SK-N-SH (cell line): ENCODE results near the gene CNIH2. TPM values are rescaled to one million over a fixed set of nuclear protein-coding genes. Genes with fewer than 3 reads are reported as not detected.

Experiments
- CTCF ChIA-PET: fragments of 300-600, 350-600 bp; formaldehyde crosslinking; extraction: SDS; loops from one replicate; lab custom pipeline; 2021; lab: Yijun Ruan, JAX
- POLR2A ChIA-PET: fragments of 350-600 bp; sonication (Branson Sonifier 250); formaldehyde crosslinking; extraction: SDS; loops from one replicate; lab custom pipeline; 2020; ENCODE audit warnings: antibody characterized with exemption, inconsistent platforms; lab: Yijun Ruan, JAX
- DNase-seq: peaks from one replicate; pipeline ENCODE4 v3.0.0; 2012
- H2AFZ ChIP-seq: fragments of 200-600 bp; sonication (generic); 2 replicates; pipeline ENCODE4 v1.8.1; 2016; ENCODE audit warnings: antibody characterized with exemption, mild to moderate bottlenecking, low read depth
- H3F3A ChIP-seq: fragments of 200-600 bp; sonication (generic); replicated peaks from 2 replicates; pipeline ENCODE3; 2016; ENCODE audit warnings: antibody characterized with exemption, mild to moderate bottlenecking; ENCODE audit not compliant: insufficient read depth
- H3K27ac ChIP-seq, 2 experiments: fragments of 200-500 bp in 1 of 2; fragments of 200-600 bp in 1 of 2; sonication (Bioruptor generic) in 1 of 2; sonication (generic), shearing (Covaris generic) in 1 of 2; 2 replicates each; pipeline versions ENCODE4 v1.5.1 to v1.6.1; 2014 to 2016; ENCODE audit warnings: low read depth in 2 of 2, inconsistent platforms in 1 of 2, low read length in 1 of 2, mild to moderate bottlenecking in 1 of 2, mixed read lengths in 1 of 2
- H3K27me3 ChIP-seq: fragments of 200-600 bp; sonication (generic), shearing (Covaris generic); 2 replicates; pipeline ENCODE4 v1.6.1; 2016; ENCODE audit warnings: mixed run types; ENCODE audit not compliant: insufficient read depth
- H3K36me3 ChIP-seq, 2 experiments: fragments of 200-500 bp in 1 of 2; fragments of 200-600 bp in 1 of 2; sonication (Bioruptor generic) in 1 of 2; sonication (generic) in 1 of 2; replicated peaks in 1 of 2; 2 replicates each; pipeline versions ENCODE3 to v1.5.1; 2014 to 2016; ENCODE audit warnings: low read length in 1 of 2, mild to moderate bottlenecking in 1 of 2; ENCODE audit not compliant: insufficient read depth in 2 of 2, control insufficient read depth in 1 of 2
- H3K4me1 ChIP-seq, 2 experiments: fragments of 200-500 bp in 1 of 2; fragments of 200-600 bp in 1 of 2; sonication (Bioruptor generic) in 1 of 2; sonication (generic), shearing (Covaris generic) in 1 of 2; 2 replicates each; pipeline versions ENCODE4 v1.5.1 to v1.6.1; 2014 to 2016; ENCODE audit warnings: low read depth in 1 of 2, low read length in 1 of 2, mixed run types in 1 of 2; ENCODE audit not compliant: insufficient read depth in 2 of 2, control insufficient read depth in 1 of 2
- H3K4me2 ChIP-seq: fragments of 200-600 bp; sonication (generic), shearing (Covaris generic); 2 replicates; pipeline ENCODE4 v1.6.1; 2017; ENCODE audit warnings: mixed run types
- H3K4me3 ChIP-seq, 2 experiments: fragments of 200-500 bp in 1 of 2; fragments of 200-600 bp in 1 of 2; sonication (Bioruptor generic) in 1 of 2; sonication (generic), shearing (Covaris generic) in 1 of 2; 2 replicates each; pipeline versions ENCODE4 v1.5.1 to v1.8.1; 2014 to 2016; ENCODE audit warnings: low read depth in 2 of 2, inconsistent platforms in 1 of 2, low read length in 1 of 2, mild to moderate bottlenecking in 1 of 2, mixed read lengths in 1 of 2, moderate library complexity in 1 of 2
- H3K79me2 ChIP-seq: fragments of 200-600 bp; sonication (generic); 2 replicates; pipeline ENCODE4 v1.8.1; 2017; ENCODE audit warnings: mild to moderate bottlenecking; ENCODE audit not compliant: insufficient read depth
- H3K9ac ChIP-seq: fragments of 200-600 bp; sonication (generic); 2 replicates; pipeline ENCODE4 v1.6.1; 2017; ENCODE audit warnings: mixed run types
- H3K9me2 ChIP-seq: fragments of 200-600 bp; sonication (generic); 2 replicates; pipeline ENCODE4 v1.6.1; 2017; ENCODE audit warnings: mixed run types
- H3K9me3 ChIP-seq: fragments of 200-600 bp; sonication (generic); 2 replicates; pipeline ENCODE4 v1.6.1; 2017; ENCODE audit warnings: mixed run types, mild to moderate bottlenecking, moderate library complexity
- H4K20me1 ChIP-seq: fragments of 200-600 bp; sonication (generic); 2 replicates; pipeline ENCODE4 v1.6.1; 2017; ENCODE audit warnings: mild to moderate bottlenecking, mixed run types; ENCODE audit not compliant: insufficient read depth
- ELF1 ChIP-seq: IDR thresholded peaks from 2 replicates; pipeline ENCODE4 v1.4.0; 2012
- EZH2phosphoT487 ChIP-seq: fragments of 200-600 bp; sonication (generic); IDR thresholded peaks from 2 replicates; pipeline ENCODE4 v1.6.1; 2017; ENCODE audit warnings: low read depth, mixed run types, mild to moderate bottlenecking, antibody characterized with exemption, moderate library complexity, borderline replicate concordance
- FOXJ3 ChIP-seq: sonication (generic); formaldehyde crosslinking; IDR thresholded peaks from 2 replicates; pipeline ENCODE4 v1.5.1; 2020; ENCODE audit warnings: mild to moderate bottlenecking, missing genetic modification reagents
- FOXM1 ChIP-seq: IDR thresholded peaks from 2 replicates; pipeline ENCODE4 v1.4.0; 2012; ENCODE audit warnings: low read depth, mild to moderate bottlenecking
- GATA2 ChIP-seq: sonication (generic); formaldehyde crosslinking; IDR thresholded peaks from 2 replicates; pipeline ENCODE4 v1.5.0; 2020; ENCODE audit warnings: mild to moderate bottlenecking, missing genetic modification reagents
- JUND ChIP-seq: IDR thresholded peaks from 2 replicates; pipeline ENCODE4 v1.4.0; 2012
- MEF2A ChIP-seq: IDR thresholded peaks from 2 replicates; pipeline ENCODE4 v1.4.0; 2012; ENCODE audit warnings: low read depth, borderline replicate concordance
- MXI1 ChIP-seq: IDR thresholded peaks from 2 replicates; pipeline ENCODE4 v1.6.1; 2012; ENCODE audit warnings: mild to moderate bottlenecking, low read depth, low read length, improper control_type of control experiment
- NFIC ChIP-seq: IDR thresholded peaks from 2 replicates; pipeline ENCODE4 v1.4.0; 2012; ENCODE audit warnings: borderline replicate concordance
- RAD21 ChIP-seq: IDR thresholded peaks from 2 replicates; pipeline ENCODE4 v1.6.1; 2012; ENCODE audit warnings: mild to moderate bottlenecking, low read length
- RCOR1 ChIP-seq: fragments of 150-350 bp; IDR thresholded peaks from 2 replicates; pipeline ENCODE4 v1.6.1; 2017; ENCODE audit warnings: antibody characterized with exemption, low read length
- RXRA ChIP-seq: IDR thresholded peaks from 2 replicates; pipeline ENCODE4 v1.4.0; 2012; ENCODE audit warnings: low read depth, mild to moderate bottlenecking, borderline replicate concordance
- TEAD4 ChIP-seq: IDR thresholded peaks from 2 replicates; pipeline ENCODE4 v1.4.0; 2012; ENCODE audit warnings: mild to moderate bottlenecking, borderline replicate concordance; ENCODE audit not compliant: insufficient read depth
- YY1 ChIP-seq: IDR thresholded peaks from 2 replicates; pipeline ENCODE4 v1.4.0; 2012; ENCODE audit warnings: low read depth, mild to moderate bottlenecking
- ZBTB33 ChIP-seq: IDR thresholded peaks from 2 replicates; pipeline ENCODE4 v1.4.0; 2012; ENCODE audit warnings: low read depth, borderline replicate concordance
- WGBS: methylation state at CpG from one replicate; pipeline ENCODE4 v1.1.6; 2017; ENCODE audit warnings: low lambda C conversion rate; 5-methylcytosine and 5-hydroxymethylcytosine counted together
- polyA plus RNA-seq, 3 experiments: library from polyadenylated mRNA; depleted of rRNA; stranded (reverse); fragments of >200 nt; gene quantifications; 2 replicates each; pipeline ENCODE4 v1.2.3, GENCODE V29; 2012
- TF ChIP-seq, protein P1 (sequence below): IDR thresholded peaks from 2 replicates; pipeline ENCODE4 v1.4.0; 2012; ENCODE audit warnings: low read depth
- TF ChIP-seq, protein P2 (sequence below): fragments of 150-350 bp; IDR thresholded peaks from 2 replicates; pipeline ENCODE4 v1.6.1; 2016; ENCODE audit warnings: mild to moderate bottlenecking, low read depth, low read length

The CNIH2 gene
- polyA plus RNA-seq, 1 of the 3 experiments (the other 2 are of a cell fraction) = 11.8 TPM

DNA sequence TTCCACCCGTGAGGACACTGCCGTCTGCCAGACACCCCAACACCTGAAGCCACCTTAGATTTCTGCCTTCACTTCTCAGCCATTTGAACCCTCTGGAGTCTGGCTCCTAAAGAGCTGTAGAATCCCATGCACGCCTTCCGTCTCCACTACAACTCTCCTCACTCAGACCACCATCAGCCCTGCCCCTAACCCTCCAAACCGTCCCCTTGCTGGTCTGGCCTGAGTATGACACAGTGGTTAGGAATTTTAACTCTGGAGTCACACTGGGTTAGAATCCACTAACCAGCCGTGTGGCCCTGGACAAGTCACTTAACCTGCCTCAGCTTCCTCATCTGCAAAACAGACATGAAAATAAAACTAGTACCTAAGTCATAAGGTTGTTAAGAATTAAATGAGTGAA, 3.0 kb downstream of the CNIH2 start (continued):
- TF ChIP-seq TEAD4 (no peak), ZBTB33 (no peak), FOXM1 (no peak)
- TF ChIP-seq, protein P1, sequence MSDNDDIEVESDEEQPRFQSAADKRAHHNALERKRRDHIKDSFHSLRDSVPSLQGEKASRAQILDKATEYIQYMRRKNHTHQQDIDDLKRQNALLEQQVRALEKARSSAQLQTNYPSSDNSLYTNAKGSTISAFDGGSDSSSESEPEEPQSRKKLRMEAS = no peak

GRCh38 chr11:66281776-66282467, 3.9 kb downstream of the CNIH2 start:
- Histone ChIP-seq H3K4me1 (peaks cover 0 to 51% of the 10 kb centered on the region in 2 experiments; a peak in 1 of 4 replicates), H3K4me2 (no peak overlapping the region), H4K20me1 (peaks cover 18% of the 10 kb centered on the region), H3K27me3 (no peaks in the 10 kb centered on the region), H3K4me3 (no peak overlapping the region; a peak in 2 of 4 replicates), H3K27ac (peak overlapping the region; percentile 42 to 62), H3K9me3 (no peaks in the 10 kb centered on the region), H3K36me3 (peaks cover 0 to 36% of the 10 kb centered on the region in 2 experiments), H2AFZ (no peak overlapping the region), H3K9me2 (no peaks in the 10 kb centered on the region), H3K79me2 (peaks cover 19% of the 10 kb centered on the region; the same call in 1 of the 2 replicates), H3K9ac (no peak overlapping the region), H3F3A (peaks cover 20% of the 10 kb centered on the region)
- WGBS = 57% methylated on average over 18 of the region's 20 CpGs
- no peak for DNase-seq
- CTCF ChIA-PET = interaction anchor here (0.7 to 8.2 kb wide), 22 partner anchors 9 to 262 kb away, joined by 3 to 111 read pairs (median 4); partner anchors contain the start of genes BRMS1, RAB1B, RIN1 and TMEM151A
- TF ChIP-seq GATA2 = no peak
- no peak for TF ChIP-seq RCOR1
- TF ChIP-seq, protein P1 = no peak
- no peak for TF ChIP-seq EZH2phosphoT487
- no peak for TF ChIP-seq JUND
- TF ChIP-seq RXRA = no peak
- no peak for TF ChIP-seq FOXJ3 (CRISPR knock-in tag)
- TF ChIP-seq NFIC = no peak
- no peak for TF ChIP-seq ZBTB33
- TF ChIP-seq MEF2A = no peak
- TF ChIP-seq RAD21 = no peak
- TF ChIP-seq FOXM1 = no peak
- TF ChIP-seq YY1 = no peak
- no peak for TF ChIP-seq ELF1
- TF ChIP-seq MXI1 = no peak
- TF ChIP-seq, protein P2, sequence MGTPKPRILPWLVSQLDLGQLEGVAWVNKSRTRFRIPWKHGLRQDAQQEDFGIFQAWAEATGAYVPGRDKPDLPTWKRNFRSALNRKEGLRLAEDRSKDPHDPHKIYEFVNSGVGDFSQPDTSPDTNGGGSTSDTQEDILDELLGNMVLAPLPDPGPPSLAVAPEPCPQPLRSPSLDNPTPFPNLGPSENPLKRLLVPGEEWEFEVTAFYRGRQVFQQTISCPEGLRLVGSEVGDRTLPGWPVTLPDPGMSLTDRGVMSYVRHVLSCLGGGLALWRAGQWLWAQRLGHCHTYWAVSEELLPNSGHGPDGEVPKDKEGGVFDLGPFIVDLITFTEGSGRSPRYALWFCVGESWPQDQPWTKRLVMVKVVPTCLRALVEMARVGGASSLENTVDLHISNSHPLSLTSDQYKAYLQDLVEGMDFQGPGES = no peak
- POLR2A ChIA-PET = interaction anchor here (1.3 kb wide), 2 partner anchors 14 to 31 kb away, joined by 3 to 4 read pairs; no protein-coding TSS in a partner anchor
